Left lung (tissue), 10 donors: ENCODE data around the gene CHMP4B. TPM values are rescaled to one million over a fixed set of nuclear protein-coding genes. Genes with fewer than 3 reads are reported as not detected.

ENCODE experiments used
- ATAC-seq: fragments of 200-7000 bp; cut with Tn5 transposase; one replicate; pipeline ENCODE4 v1.9.1; 2020; ENCODE audit warnings: moderate library complexity
- DNase-seq, 4 donors: peaks; one replicate each; pipeline ENCODE4 v3.0.0-alpha.2; 2013 to 2020
- H3K27ac ChIP-seq, 2 donors: fragments of 200-600 bp; sonication (generic) in 1 of 2; one replicate each; pipeline versions ENCODE4 v1.5.0 to v1.8.0; 2020 to 2021
- H3K27me3 ChIP-seq, 2 donors: fragments of 200-600 bp; sonication (generic) in 1 of 2; one replicate each; pipeline versions ENCODE4 v1.5.0 to v1.8.0; 2020 to 2021
- H3K36me3 ChIP-seq, 2 donors: fragments of 200-600 bp; sonication (generic) in 1 of 2; one replicate each; pipeline versions ENCODE4 v1.5.0 to v1.8.0; 2020 to 2021
- H3K4me1 ChIP-seq, 2 donors: fragments of 200-600 bp; one replicate each; pipeline ENCODE4 v1.8.0; 2021
- H3K4me3 ChIP-seq, 2 donors: fragments of 200-600 bp; sonication (generic) in 1 of 2; one replicate each; pipeline versions ENCODE4 v1.5.0 to v1.8.0; 2020 to 2021; ENCODE audit warnings: mild to moderate bottlenecking in 1 of 2
- H3K9me3 ChIP-seq, 2 donors: fragments of 200-600 bp; sonication (generic) in 1 of 2; one replicate each; pipeline versions ENCODE4 v1.5.0 to v1.8.0; 2020 to 2021
- intact Hi-C, 2 donors: fragments of 100-400 bp; cut with DNase I; formaldehyde crosslinking; loops; one replicate each; pipeline versions ENCODE4 v1.11.2 to v1.14.2; 2022
- polyA plus RNA-seq, 6 donors: library from polyadenylated mRNA; unstranded; fragments of 120-200 nt; gene quantifications; one replicate each; pipeline ENCODE4 v1.2.1, GENCODE V29; 2013; ENCODE audit not compliant: insufficient read length in 6 of 6
- total RNA-seq, 2 donors: library from RNA; stranded (reverse); fragmentation: NEBNext Ultra II Directional; extraction: Animal tissue kit (Norgen Biotek cat#: 25700); gene quantifications; one replicate each; pipeline ENCODE4 v1.2.1, GENCODE V29; 2021
- TF ChIP-seq, protein P1 (sequence below), 2 donors: fragments of 200-600 bp; sonication (generic) in 1 of 2; IDR thresholded peaks; one replicate each; pipeline versions ENCODE4 v1.5.0 to v1.8.0; 2021; ENCODE audit warnings: antibody characterized with exemption in 2 of 2
- donor health status: DM: no; HTN: yes; CAD: no.
- donor health status: DM: no; HTN: no; CAD: no.

CHMP4B gene
- total and polyA plus RNA-seq, 8 donors, result 83.2 to 117 (median 109) TPM

DNA sequence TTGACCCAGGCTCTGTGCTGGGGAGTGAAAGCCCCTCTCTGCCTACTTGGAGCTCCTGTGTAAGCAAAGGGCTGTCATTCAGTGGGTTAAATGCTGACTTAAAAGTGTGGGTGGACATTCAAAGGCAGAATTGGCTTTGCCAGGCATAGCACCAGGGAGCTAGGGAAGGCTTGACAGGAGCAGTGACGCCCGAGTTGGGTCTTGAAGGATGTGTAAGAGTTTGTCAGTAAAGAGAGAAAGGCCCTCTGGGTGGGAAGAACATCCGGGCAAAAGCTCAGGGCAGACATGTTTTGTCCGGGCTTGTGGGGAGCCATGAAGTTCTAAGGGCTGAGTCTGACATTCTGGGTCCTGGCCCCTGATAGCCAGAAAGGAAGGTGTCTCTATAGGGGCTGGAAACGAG is 27.9 kb upstream of the CHMP4B start:
- Histone ChIP-seq H3K4me3 (no peak overlapping the region), H3K9me3 (no peaks in the 10 kb centered on the region), H3K27me3 (no peaks in the 10 kb centered on the region), H3K27ac (no peak overlapping the region), H3K36me3 (peaks cover 0 to 12% of the 10 kb centered on the region in 2 donors), H3K4me1 (peaks cover 0 to 30% of the 10 kb centered on the region in 2 donors)
- intact Hi-C loops, result no loop called here
- TF ChIP-seq, protein P1, sequence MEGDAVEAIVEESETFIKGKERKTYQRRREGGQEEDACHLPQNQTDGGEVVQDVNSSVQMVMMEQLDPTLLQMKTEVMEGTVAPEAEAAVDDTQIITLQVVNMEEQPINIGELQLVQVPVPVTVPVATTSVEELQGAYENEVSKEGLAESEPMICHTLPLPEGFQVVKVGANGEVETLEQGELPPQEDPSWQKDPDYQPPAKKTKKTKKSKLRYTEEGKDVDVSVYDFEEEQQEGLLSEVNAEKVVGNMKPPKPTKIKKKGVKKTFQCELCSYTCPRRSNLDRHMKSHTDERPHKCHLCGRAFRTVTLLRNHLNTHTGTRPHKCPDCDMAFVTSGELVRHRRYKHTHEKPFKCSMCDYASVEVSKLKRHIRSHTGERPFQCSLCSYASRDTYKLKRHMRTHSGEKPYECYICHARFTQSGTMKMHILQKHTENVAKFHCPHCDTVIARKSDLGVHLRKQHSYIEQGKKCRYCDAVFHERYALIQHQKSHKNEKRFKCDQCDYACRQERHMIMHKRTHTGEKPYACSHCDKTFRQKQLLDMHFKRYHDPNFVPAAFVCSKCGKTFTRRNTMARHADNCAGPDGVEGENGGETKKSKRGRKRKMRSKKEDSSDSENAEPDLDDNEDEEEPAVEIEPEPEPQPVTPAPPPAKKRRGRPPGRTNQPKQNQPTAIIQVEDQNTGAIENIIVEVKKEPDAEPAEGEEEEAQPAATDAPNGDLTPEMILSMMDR (IDR thresholded peaks at IDR 0.05), result no peak
- ATAC-seq (no peak), DNase-seq (no peak)

DNA sequence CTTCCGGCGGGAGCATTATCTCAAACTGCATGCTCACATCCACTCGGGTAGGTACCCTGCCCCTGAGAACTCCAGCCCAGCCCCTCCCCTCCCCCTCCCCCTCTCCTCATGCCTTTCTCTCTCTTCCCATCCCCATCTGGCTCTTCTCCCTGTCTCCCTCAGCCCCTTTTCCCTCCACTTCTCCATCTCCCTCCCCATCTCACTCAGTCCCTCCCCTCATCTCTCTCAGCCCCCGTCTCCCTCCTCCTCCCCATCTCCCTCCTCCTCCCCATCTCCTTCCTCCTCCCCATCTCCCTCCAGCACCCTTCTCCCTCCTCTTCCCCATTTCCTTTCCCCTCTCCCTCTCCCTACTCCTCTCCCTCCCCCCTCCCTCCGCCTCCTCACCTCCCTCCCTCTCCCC is 27.3 kb upstream of the CHMP4B start:
- Histone ChIP-seq H3K4me3 (no peak overlapping the region), H3K27ac (no peak overlapping the region), H3K9me3 (no peaks in the 10 kb centered on the region), H3K4me1 (peaks cover 2 to 32% of the 10 kb centered on the region in 2 donors), H3K27me3 (no peaks in the 10 kb centered on the region), H3K36me3 (peaks cover 0 to 12% of the 10 kb centered on the region in 2 donors)
- ATAC-seq (no peak), DNase-seq (no peak)
- intact Hi-C loops, result no loop called here
- TF ChIP-seq, protein P1 (IDR thresholded peaks at IDR 0.05), result no peak

DNA sequence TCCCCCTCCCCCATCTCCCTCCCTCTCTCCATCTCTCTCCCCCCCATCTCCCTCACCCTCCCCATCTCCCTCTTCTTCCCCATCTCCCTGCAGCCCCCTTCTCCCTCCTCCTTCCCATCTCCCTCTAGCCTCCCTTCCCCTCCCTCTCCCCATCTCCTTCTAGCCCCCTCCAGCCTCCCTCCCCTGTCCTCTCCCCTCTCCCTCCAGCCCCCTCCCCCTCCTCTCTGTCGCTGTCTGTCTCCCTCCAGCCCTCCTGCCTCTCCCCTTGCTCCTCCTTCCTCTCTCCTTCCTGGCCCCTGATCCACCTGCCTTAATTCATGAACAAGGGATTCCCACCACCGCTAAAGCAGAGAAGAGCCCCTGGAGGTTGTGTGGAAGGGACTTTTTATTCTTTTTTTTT is 26.9 kb upstream of the CHMP4B start:
- no peaks in the 10 kb centered on the region for H3K27me3 ChIP-seq
- no peak overlapping the region for H3K4me3 ChIP-seq
- ATAC-seq (no peak), DNase-seq (no peak)
- no peaks in the 10 kb centered on the region for H3K9me3 ChIP-seq
- TF ChIP-seq, protein P1 (IDR thresholded peaks at IDR 0.05), result no peak
- intact Hi-C loops, result no loop called here
- peaks cover 0 to 12% of the 10 kb centered on the region in 2 donors for H3K36me3 ChIP-seq
- no peak overlapping the region for H3K27ac ChIP-seq
- H3K4me1 ChIP-seq, result peaks cover 6 to 35% of the 10 kb centered on the region in 2 donors

DNA sequence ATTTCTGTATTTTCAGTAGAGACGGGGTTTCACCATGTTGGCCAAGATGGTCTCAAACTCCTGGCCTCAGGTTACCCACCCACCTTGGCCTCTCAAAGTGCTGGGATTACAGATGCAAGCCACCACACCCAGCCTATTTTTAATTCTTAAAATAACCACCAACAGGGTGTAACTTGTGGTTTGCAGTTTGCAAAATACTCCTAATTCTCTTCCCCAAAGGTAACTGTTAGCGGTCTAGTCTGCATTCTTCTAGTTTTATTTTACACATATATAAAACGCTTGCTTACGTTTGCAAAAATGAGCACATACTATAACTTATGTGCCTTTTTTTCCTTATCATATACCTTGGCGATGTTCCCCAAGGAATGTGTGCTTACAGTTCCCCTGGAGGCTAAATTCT is 25.6 kb upstream of the CHMP4B start:
- Histone ChIP-seq H3K4me3 (no peak overlapping the region), H3K4me1 (peaks cover 11 to 38% of the 10 kb centered on the region in 2 donors), H3K9me3 (no peaks in the 10 kb centered on the region), H3K27ac (no peak overlapping the region), H3K36me3 (peaks cover 0 to 12% of the 10 kb centered on the region in 2 donors), H3K27me3 (no peaks in the 10 kb centered on the region)
- no peak for ATAC-seq
- no peak for DNase-seq
- intact Hi-C loops, result no loop called here
- TF ChIP-seq, protein P1 (IDR thresholded peaks at IDR 0.05), result no peak

DNA sequence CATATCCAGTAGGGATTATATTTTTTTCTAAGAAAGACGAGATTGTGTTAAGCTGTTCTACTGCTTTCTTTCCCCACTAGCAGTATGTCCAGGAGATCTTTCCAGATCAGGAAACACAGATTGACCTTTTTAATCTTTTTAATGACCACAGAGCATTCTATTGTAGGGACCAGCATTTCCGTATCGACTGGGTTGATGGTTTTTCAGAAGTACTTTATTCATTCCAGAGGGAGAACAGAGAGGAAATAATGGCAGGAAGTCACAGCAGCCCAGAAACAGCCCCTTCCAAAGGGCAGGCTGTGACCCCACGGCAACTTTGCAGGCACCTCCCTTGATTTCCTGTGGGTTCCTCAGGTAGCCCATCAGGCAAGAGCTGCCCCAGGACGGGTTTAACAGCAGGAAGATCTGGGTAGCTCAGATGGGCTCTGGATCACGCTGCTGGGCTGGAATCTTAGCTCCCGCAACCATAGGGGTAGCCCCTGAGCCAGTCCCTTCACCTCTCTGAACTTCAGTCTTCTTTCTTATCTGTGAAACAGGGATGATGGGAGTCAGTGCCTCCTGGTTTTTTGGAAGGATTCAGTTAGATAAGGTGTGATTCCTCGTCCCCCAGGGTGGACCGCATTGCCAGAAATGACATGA is 23.8 kb upstream of the CHMP4B start:
- intact Hi-C loops, result no loop called here
- TF ChIP-seq, protein P1 (IDR thresholded peaks at IDR 0.05), result no peak
- no peak for DNase-seq
- Histone ChIP-seq H3K27ac (no peak overlapping the region), H3K4me3 (no peak overlapping the region), H3K4me1 (peaks cover 12 to 44% of the 10 kb centered on the region in 2 donors), H3K27me3 (no peaks in the 10 kb centered on the region), H3K36me3 (peaks cover 0 to 11% of the 10 kb centered on the region in 2 donors), H3K9me3 (no peaks in the 10 kb centered on the region)
- no peak for ATAC-seq
